NCI-H1436 treated with DMSO at 0.1 percent for 48 hours (cell line): ENCODE data around the gene UVRAG.
"Not testable (repeated sequence)": the region's sequence is repeated elsewhere in the genome, so short reads cannot be mapped to it uniquely, and the experiment has no call there.

Source experiments
- DNase-seq: peaks from one replicate; lab custom pipeline; 2025; lab: John Stamatoyannopoulos, UW

Gene UVRAG

DNA sequence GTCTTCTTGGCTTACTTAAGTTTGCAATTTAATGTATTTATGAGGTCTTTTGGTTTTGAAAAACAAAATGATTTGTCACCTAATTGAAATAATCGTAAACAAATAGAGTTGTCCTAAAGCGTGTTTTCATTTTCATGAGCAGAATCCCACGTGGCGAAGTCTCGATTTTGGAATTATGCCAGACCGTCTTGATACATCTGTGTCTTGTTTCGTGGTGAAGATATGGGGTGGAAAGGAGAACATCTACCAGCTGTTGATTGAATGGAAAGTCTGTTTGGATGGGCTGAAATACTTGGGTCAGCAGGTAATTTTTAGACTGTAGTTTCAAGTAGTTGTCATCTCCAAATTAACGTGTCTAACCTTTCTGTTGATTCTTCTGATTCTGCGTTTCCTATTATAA lies 64.7 kb downstream of the UVRAG start:
- DNase-seq: no peak

DNA sequence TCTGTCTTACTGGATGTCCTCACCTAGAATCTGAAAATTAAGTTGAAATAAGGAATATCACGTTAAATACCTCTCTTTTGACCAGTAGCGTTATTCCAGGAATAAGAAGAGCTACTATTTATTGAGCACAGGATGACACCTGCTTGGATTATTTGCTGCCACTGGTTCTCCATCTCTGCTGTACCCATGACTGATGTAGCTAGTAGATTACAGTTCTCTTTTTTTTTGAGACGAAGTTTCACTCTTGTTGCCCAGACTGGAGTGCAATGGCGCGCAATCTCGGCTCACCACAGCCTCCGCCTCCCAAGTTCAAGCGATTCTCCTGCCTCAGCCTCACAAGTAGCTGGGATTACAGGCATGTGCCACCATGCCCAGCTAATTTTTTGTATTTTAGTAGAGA lies 65.3 kb downstream of the UVRAG start:
- not testable (repeated sequence) for DNase-seq

DNA sequence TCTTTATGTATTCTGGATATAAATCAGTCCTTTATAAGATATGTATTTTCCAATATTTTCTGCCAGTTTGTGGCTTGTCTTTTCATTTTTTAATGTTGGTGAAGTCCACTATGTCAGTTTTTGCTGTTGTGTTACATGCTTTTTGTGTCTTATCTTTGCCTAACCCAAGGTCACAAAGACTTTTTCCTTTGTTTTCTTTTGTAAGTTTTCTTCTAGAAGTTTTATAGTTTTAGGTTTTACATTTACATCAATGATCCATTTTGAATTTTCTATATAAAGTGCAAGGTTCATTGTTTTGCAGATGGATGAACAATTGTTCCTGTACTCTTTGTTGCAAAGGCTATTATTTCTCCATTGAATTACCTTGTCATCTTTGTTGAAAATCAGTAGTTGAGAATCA lies 69.3 kb downstream of the UVRAG start:
- no peak for DNase-seq

DNA sequence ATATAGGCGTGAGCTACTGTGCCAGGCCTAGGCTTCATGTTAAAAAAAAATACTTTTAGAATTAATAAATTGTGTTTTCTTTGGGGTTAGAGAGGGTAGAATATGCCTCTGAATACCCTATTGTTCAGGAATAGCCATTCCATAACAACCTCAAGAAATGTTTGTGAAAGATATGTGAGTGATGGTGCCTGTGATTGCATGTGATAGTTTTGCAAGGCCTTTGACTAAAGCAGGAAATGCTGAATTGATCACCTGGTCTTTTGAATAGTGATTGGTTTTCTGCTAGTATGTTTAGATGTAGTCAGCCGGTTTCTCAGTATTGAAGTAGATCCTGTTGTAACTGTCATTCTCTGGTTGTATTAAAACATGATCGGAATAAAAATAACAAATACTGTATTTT lies 73.4 kb downstream of the UVRAG start:
- no peak for DNase-seq

DNA sequence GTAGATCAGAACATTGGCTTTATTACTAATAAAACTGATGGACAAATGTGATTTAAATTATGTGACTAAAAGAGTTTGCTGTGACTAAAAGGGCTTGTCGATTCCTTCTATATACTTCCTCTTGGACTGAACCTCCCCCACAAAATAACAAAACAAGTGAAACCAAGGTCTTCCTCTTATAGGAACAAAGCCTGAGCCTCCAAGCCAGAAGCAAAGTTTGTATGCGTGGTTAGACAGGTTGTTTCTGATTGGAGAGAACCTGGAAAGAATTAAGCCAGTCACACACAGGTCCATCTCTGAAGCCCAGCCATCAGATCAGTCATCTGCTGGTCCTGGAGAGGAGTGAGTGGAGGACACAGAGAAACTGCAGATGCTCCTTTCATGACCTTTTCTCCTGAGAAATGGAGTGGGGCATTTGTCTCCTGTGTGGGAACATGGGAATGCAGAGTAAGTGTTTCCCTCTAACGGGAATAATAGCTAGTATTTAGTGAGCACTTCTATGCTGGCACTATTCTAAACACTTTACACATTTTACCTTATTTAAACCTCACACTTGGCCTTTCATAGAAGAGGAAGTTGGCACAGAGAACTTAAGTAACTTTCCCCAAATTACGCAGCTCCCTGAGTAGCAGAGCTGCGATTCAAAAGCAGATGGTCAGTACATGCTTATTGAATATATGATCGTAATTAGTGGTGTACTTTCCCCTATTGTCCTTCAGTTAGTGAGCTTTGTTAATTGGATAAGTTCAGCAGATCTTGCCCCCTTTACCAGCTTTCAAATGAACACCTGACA lies 77.1 kb downstream of the UVRAG start:
- no peak for DNase-seq

DNA sequence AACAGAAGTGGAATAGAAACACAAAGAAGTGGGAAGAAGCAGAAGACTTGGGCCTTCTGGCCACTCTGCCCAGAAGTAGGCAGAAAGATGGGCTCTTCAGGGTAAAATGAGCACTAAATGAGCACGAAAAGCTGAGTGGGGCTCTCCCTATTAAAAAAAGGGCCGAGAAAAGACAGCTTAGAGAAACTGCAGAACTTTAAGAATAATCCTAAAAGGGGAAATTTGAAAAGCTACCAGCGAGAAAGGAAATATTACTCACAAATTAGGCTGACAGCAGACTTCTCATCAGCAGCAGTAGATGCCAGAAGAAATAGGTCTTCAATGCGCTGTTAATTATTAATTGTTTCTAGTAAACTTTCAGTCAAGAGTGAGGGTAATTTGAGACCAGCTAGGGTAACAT lies 78.2 kb downstream of the UVRAG start:
- DNase-seq: no peak

DNA sequence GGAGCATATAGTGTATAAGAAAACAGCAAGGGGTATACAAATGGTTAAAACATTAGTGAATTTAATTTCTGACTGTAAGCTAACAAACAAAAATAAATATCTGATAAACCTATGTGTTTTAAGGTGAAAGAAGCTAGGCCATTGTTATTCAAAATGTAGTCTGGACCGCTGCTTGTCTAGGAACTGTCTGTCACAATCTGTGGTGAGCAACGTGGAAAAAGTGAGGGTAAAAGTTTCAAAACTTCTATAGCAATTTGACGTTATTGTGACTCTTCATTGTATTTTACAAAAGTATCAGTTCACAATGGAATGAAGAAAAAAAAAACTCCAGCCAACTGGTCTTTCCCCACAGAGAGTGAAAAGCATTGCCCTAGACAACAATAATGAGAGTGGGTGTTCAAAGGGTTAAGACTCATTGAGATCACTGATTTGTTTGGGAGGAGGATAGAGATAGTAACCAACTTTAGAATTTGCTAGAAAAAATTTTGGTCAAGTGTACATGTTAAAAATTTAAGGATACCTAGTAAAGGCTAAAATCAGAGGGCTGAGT lies 79.1 kb downstream of the UVRAG start:
- no peak for DNase-seq

DNA sequence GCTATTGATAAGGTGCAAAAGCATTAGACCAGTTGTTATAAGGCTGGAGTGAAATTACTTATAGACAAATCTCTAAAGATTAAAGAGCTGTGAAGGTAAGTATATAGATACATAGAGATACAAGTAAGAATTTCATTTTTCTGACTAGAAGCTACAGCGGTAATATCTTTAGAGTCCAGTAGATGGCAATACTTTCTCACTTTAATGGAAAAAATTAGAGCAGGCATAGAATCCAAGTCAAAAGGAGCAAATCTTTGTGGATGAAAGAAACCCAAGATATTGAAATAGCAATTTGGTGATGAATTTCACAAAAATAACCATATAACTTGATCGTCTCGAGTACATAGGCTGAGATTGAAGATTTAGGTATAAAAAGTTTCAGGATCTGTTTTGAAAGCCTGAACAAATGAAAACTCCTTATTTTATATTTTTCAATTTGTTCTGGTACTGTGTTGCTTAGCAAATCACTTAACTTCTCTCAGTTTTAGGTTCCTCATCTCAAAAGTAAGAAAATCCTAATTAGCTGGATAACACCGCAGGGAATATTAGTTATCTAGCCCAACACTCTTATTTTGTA lies 81.9 kb downstream of the UVRAG start:
- DNase-seq: no peak

DNA sequence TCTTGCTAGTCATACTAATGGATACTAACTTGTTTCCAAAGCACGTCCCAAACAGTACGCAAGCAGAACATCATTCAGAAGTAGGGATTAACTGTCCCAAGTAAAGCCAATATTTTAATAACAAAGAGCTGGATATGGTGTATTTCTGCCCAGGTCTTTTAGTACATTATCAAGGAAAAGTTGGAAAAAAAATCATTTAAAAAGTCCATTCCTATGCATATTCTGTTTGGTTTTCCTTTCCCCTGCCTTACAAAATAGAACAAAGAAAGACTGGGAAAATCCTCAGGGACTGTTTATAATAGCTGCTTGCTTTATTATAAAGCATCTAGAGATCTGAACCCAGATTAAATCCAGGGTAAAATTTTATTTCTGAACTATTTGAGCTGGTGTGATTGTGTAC lies 83.9 kb downstream of the UVRAG start:
- DNase-seq: no peak

DNA sequence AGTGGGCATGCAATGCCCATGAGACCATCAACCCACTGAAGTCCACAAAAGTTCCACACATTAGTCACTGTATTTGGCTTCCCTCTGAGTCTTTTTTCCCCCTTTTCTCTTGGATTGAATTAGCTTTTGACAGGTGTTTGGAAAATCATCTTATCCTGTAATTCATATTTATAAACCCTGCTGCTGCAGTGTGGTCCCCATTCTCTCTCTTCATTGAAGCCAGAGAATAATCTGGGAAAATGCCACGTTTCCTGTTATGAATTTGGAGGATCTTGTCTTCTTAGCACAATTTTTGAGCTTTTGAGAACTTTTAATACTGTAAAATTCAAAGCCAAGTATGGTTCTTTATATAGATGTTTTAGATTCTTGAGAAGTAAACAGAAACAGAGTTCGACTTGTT lies 84.8 kb downstream of the UVRAG start:
- no peak for DNase-seq

DNA sequence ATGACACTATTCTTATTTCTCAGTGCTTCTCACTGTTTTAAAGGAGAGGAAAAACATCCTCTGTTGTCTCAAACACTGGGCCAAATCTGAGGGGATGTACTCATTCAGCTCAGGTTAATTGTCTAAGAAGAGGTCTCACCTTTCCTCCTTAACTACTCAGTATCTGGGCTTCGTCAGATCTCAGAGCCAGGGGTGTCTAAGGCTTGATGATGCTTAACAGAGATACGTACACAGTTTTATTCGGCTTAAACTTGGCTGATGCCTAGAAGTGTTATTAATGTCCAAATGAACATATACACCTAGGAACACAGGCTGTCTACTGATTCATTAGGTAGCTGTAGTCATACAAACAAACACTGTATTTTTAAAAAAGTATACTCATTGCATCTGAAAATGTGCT lies 85.8 kb downstream of the UVRAG start:
- DNase-seq: no peak

DNA sequence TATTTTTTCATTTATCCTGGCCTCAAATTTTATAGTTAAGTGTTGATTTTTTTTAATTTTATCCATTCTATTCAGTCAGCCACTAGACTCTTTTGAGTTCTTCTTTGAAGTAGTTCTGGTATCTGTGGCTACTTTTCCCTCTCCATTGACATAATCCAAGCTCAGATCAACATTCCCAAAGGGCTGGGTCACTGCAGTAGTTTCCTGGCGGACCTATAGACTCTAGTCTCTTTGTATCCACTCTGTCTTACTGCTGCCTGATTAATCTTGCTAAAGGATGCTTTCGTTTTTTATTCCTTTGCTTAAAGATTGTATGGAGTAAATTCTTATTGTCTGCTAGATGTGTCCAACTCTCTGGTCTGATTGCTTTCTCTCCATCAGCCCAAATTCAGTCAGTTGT lies 87.6 kb downstream of the UVRAG start:
- DNase-seq: no peak

DNA sequence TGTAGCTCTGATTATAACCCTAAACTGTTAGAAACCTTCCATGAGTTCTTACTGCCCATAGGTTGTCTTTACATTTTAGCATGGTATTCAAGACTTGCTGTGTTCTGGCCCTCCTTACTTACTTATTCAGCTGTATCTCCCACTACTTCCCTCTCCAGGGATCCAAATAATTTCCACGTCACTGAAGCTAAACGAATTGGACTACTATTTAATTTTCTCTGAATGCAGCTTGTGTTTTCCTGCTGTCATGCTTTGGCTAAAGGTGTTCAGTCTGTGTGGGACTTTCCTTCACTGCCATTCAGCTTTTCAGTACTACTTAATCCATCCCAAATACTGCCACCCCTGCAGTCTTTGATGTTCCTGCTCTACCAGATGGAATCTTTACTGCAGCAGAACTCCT lies 88.3 kb downstream of the UVRAG start:
- no peak for DNase-seq

DNA sequence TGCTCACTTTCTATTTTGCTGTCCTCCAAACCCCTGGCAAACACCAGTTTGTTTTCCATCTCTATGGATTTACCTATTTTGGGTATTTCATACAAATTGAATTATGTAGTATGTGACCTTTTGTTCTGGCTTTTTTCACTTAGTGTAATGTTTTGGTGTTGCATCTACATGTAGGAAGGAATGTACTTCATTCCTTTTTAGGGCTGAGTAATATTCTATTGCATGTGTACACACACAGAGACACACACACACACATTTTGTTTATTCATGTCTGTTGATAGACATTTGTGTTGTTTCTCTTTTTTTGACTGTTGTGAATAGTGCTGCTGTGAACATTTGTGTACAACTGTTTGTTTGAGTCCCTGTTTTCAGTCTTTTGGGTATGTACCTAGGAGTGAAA lies 90.4 kb downstream of the UVRAG start:
- no peak for DNase-seq

DNA sequence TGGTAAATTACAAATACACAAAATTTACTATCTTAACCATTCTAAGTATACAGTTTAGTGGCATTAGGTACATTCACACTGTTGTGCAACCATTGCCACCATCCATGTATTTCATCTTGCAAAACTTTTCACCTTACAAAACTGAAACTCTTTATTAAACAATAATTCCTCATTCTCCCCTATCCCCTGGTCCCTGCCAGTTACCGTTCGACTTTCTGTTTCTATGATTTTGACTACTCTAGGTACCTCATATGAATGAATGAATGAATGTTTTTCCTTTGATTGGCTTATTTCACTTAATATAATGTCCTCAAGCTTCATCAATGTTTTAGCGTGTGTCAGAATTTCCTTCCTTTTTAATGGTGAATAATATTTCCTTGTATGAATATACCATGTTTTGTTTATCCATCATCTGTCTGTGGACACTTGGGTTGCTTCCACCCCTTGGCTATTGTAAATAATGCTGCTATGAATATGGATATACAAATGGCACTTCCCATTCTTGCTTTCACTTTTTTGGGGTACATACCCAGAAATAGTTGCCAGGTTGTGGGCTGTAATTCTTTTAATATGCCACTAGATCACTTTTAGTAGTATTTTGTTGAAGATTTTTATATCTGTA lies 93.0 kb downstream of the UVRAG start:
- no peak for DNase-seq

DNA sequence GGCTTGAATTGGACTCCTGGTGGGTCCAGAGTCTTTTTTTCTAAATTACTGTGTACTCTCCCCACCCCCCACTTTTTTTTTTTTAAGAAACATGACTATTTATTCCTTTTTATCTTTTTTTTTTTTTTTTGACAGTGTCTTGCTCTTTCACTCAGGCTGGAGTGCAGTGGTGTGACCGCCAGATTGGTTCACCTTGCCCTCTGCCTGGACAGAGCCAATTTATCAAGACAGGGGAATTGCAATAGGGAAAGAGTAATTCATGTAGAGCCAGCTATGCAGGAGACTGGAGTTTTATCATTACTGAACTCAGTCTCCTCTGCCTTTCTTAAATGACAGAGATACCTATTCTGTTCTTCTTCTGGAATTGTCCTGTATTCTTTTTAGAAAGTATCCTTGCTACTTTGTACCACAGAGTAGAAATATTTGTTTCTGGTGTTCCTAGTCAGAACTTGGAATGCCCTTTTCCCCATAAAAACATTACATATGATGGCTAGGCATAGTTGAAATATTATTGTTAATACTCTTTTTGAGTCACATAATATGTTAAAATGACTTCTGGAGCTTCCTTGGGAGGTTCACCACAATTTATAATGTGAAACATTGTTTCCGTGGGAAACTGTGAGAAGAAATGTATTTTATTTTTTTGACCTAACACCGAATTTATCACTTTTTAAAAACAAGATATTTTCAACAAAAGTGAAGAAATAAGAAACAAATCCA lies 95.6 kb downstream of the UVRAG start:
- no peak for DNase-seq

DNA sequence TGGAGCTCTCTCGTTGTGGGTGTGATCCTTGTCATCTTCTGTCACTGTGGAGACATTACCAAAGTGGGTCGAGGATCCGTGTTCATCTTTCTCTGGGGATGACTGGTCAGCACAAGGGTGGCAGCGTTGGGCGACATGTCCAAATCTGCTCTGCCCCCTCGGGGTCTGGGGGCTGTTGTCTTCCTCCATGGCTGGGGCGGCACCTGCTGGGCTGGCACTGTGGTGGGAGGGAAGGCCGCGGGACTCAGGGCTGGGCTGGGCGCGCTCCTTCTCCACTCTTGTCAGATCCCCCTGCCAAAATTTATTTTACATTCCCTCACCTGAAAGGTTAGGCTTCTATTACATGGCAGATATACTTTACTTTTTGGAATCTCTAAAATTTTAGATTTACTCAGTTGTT lies 96.4 kb downstream of the UVRAG start:
- no peak for DNase-seq

DNA sequence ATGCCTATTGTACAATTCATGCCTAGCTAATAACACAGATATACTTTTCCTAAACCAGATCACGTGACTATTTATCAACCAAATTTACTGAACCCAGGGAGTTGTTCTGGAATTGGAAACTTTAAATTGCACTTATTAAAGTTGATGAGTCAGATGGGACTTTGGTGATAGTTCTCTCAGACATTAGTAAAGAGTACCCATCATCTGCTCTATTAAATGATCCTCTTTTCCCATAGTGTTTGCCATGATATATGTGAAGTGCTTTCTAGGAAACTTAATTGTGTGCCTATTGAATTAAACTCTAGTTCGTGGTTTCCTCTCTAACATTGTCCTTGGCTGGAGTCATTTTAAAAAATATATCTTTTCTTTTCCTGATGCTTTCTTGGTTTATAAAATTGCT lies 99.0 kb downstream of the UVRAG start:
- DNase-seq: no peak

DNA sequence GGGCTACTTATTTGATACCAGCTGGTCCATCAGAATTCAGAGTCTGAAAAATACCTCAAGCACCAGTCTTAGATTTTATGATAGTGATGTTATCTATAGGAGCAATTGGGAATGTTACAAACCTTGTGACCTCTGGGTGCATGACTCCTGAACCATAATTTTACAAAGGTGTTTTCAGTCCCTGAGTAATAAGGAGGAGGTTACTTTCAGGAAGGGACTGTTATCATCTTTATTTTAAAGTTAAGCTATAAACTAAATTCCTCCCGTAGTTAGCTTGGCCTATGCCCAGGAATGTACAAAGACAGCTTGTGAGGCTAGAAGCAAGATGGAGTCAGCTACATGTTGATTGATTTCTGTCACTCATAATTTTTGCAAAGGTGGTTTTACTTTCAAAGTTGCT lies 101.9 kb downstream of the UVRAG start:
- no peak for DNase-seq

DNA sequence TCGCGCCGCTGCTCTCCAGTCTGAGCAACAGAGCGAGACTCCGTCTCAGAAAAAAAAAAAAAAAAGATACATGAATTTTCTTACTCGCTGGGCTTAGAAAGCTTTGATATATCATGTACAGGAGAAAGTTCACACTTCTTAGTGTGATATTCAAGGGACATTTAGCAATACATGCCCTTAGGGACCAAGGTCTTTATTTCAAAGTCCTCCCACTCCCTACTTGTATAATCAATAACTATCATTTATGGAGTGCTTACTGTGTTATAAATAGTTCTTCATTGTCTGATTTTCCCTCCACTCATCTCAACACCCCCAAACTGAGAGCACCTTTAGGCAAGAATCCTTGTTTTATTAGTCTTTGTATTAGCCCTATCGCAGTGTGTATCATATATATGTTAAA lies 103.3 kb downstream of the UVRAG start:
- no peak for DNase-seq

DNA sequence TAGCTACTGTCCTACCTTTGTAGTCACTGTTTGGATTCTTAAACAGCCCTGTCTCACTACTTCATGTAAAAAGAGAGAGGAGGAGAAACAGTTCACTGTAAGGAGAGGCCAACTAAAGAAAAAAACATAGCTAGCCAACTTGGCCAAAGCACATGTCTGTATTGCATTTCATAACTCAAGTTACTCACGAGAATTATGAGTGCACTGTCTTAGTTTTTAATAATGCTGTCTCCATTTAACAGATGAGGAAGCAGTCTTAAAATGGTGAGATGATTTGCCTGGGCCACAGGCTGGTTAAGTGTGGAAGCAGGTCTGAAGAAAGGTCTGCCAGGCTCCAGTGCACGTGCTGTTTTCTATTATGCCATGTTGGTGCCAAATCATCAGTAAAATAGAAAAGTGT lies 104.5 kb downstream of the UVRAG start:
- DNase-seq: no peak

DNA sequence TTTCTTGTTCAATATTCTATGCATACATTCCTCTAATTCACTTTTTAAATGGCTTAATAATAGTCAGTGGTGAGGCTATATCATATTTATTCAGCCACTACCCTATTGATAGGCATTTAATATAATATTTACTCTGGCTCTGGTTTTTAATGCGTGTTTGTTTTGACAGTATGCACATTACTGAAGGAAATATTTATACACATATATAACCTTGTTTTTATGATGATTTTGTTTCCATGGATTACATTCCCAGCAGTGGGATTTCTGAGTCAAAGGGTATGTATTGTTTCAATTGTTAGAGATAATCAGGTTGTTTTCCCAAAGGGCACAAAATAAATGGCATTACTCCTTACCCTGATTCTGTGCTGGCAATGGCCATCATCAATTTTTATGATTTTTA lies 105.8 kb downstream of the UVRAG start:
- no peak for DNase-seq

DNA sequence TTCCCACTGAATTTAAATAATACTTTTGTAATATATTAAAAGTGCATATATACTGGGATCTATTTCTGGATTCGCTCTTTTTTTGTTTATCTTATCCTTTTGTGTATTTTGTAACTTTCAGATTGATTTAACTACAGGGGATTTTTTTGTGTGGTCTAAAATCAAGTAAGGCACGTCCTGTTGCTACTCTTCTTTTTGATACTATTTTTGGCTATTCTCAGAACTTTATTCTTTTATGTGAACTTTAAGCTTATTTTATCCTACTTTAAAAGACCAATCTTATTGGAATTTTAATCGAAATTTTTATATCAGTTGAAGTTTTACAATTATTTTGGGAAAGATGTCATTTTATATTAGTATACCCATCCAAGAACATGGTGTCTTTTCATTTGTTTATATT lies 106.8 kb downstream of the UVRAG start:
- no peak for DNase-seq
